AG04450 (cell line): ENCODE measurements around the gene EFNA1. TPM values are rescaled to one million over a fixed set of nuclear protein-coding genes. Genes with fewer than 3 reads are reported as not detected.

Experiments
- CTCF ChIA-PET: fragments of 300-600, 350-600 bp; formaldehyde crosslinking; extraction: SDS; loops from one replicate; lab custom pipeline; 2022; ENCODE audit warnings: antibody characterized with exemption, inconsistent platforms; lab: Charles Lee
- POLR2A ChIA-PET: fragments of 350-600 bp; formaldehyde crosslinking; extraction: SDS; loops from one replicate; lab custom pipeline; 2021; ENCODE audit warnings: antibody characterized with exemption, inconsistent platforms; lab: Yijun Ruan, JAX
- DNase-seq: peaks from one replicate; pipeline ENCODE4 v3.0.0-alpha.2; 2011; ENCODE audit warnings: low read depth, low spot score
- H3K27ac ChIP-seq: one replicate; pipeline ENCODE4 v1.5.1; 2012; ENCODE audit warnings: low read depth, low read length, control low read depth
- H3K27me3 ChIP-seq: one replicate; pipeline ENCODE4 v1.6.0; 2012; ENCODE audit warnings: low read length; ENCODE audit not compliant: control insufficient read depth, insufficient read depth
- H3K4me3 ChIP-seq: 2 replicates; pipeline ENCODE4 v1.5.1; 2011; ENCODE audit warnings: mild to moderate bottlenecking, low read depth, low read length, control low read depth
- H3K9me3 ChIP-seq: 2 replicates; pipeline ENCODE4 v1.5.1; 2012; ENCODE audit warnings: low read length; ENCODE audit not compliant: control insufficient read depth, insufficient read depth
- CTCF ChIP-seq: IDR thresholded peaks from 2 replicates; pipeline ENCODE4 v1.5.1; 2011; ENCODE audit warnings: low read depth, low read length, control low read depth, inconsistent platforms
- polyA minus RNA-seq: library from RNA; depleted of rRNA, polyadenylated mRNA; stranded (reverse); fragments of >200 nt; gene quantifications from 2 replicates; pipeline ENCODE4 v1.2.3, GENCODE V29; 2011; rRNA and poly(A)+ RNA removed
- polyA plus RNA-seq: library from polyadenylated mRNA; depleted of rRNA; stranded (reverse); fragments of >200 nt; gene quantifications from 2 replicates; pipeline ENCODE4 v1.2.3, GENCODE V29; 2011; rRNA removed

The EFNA1 gene
- polyA plus RNA-seq = 1.1 and 1.4 TPM in 2 replicates
- 1.0 and 3.1 TPM in 2 replicates for polyA minus RNA-seq

- H3K4me3 ChIP-seq = peak within 1 kb of the TSS; percentile 59
- no peak within 1 kb of the TSS for H3K27ac ChIP-seq
- no peak for DNase-seq
- peaks cover 41% of the 10 kb centered on the region for H3K27me3 ChIP-seq
- CTCF ChIA-PET = interaction anchor here (3.2 kb wide), 1 partner anchor 36 kb away, joined by 12 read pairs; no protein-coding TSS in a partner anchor
- H3K9me3 ChIP-seq = no peaks in the 10 kb centered on the region; the same call in 1 of the 2 replicates
- no peak for TF ChIP-seq CTCF
- POLR2A ChIA-PET = no interaction called here
Measured at GRCh38 chr1:155127105-155127966, at the start of gene EFNA1. Gene EFNA1 (plus strand): TSS chr1:155127876. CDS start chr1:155127978, 102 bp downstream.

GRCh38 chr1:155078469-155079209 is 49.0 kb upstream of the EFNA1 start, which contains the start of gene EFNA3:
Gene EFNA3 (plus strand): TSS chr1:155078837. CDS start chr1:155078942, 105 bp downstream.
- POLR2A ChIA-PET = interaction anchor here (1.1 to 1.3 kb wide), 2 partner anchors 14 to 95 kb away, joined by 3 to 4 read pairs; partner anchors contain the start of gene KRTCAP2
- TF ChIP-seq CTCF = no peak
- no peak within 1 kb of the TSS for H3K27ac ChIP-seq
- no peaks in the 10 kb centered on the region; the same call in 1 of the 2 replicates for H3K9me3 ChIP-seq
- no peak for DNase-seq
- peaks cover 64% of the 10 kb centered on the region for H3K27me3 ChIP-seq
- peak within 1 kb of the TSS; percentile 50 for H3K4me3 ChIP-seq
- CTCF ChIA-PET = interaction anchor here (0.7 to 2.1 kb wide), 4 partner anchors 13 to 94 kb away, joined by 3 to 10 read pairs (median 3); partner anchors contain the start of genes ADAM15 and KRTCAP2

- ChIA-PET CTCF (interaction anchor here (0.7 to 2.2 kb wide), 4 partner anchors 12 to 94 kb away, joined by 3 to 10 read pairs (median 5); partner anchors contain the start of genes ADAM15 and KRTCAP2), POLR2A (interaction anchor here (1.1 to 1.3 kb wide), 2 partner anchors 15 to 94 kb away, joined by 3 to 4 read pairs; partner anchors contain the start of gene KRTCAP2)
- Histone ChIP-seq H3K27me3 (peaks cover 68% of the 10 kb centered on the region), H3K27ac (no peak overlapping the region), H3K4me3 (peak overlapping the region; percentile 50), H3K9me3 (no peaks in the 10 kb centered on the region; the same call in 1 of the 2 replicates)
- no peak for DNase-seq
- no peak for TF ChIP-seq CTCF
Measured at GRCh38 chr1:155079210-155079486, 48.5 kb upstream of the EFNA1 start.

GRCh38 chr1:155079487-155080311 is 48.0 kb upstream of the EFNA1 start:
- ChIA-PET CTCF (interaction anchor here (0.7 to 2.2 kb wide), 4 partner anchors 12 to 93 kb away, joined by 3 to 10 read pairs (median 5); partner anchors contain the start of genes ADAM15 and KRTCAP2), POLR2A (interaction anchor here (1.3 kb wide), 1 partner anchor 94 kb away, joined by 4 read pairs; the partner anchor contains the start of gene KRTCAP2)

More at GRCh38 chr1:155079487-155080311, 48.0 kb upstream of the EFNA1 start:
- Histone ChIP-seq H3K27ac (no peak overlapping the region), H3K27me3 (peaks cover 64% of the 10 kb centered on the region), H3K9me3 (no peaks in the 10 kb centered on the region; the same call in 1 of the 2 replicates), H3K4me3 (no peak overlapping the region)
- TF ChIP-seq CTCF = no peak
- DNase-seq = no peak
